GM21737 (cell line): ENCODE measurements around the gene RSPRY1.
"Not testable (repeated sequence)": the region's sequence is repeated elsewhere in the genome, so short reads cannot be mapped to it uniquely, and the experiment has no call there.

ENCODE experiments used
- ATAC-seq: cut with Tn5 transposase; IDR thresholded peaks from one replicate; pipeline ENCODE4 v1.9.1; 2021; ENCODE audit warnings: mild to moderate bottlenecking, moderate library complexity; ENCODE audit not compliant: unreplicated experiment

RSPRY1 gene

GRCh38 chr16:57185446-57185944, 634 bp upstream of the RSPRY1 start:
- peak; percentile 31 for ATAC-seq

- no peak for ATAC-seq
These were observed 1.0 kb downstream of the RSPRY1 start for GRCh38 chr16:57186872-57187854.

GRCh38 chr16:57187902-57188710, 2.0 kb downstream of the RSPRY1 start:
- ATAC-seq = not testable (repeated sequence)

- ATAC-seq = no peak
These were observed 2.5 kb downstream of the RSPRY1 start for GRCh38 chr16:57188711-57189002.

GRCh38 chr16:57189527-57189926, 3.4 kb downstream of the RSPRY1 start:
- ATAC-seq = not testable (repeated sequence)

- no peak for ATAC-seq
These were observed 4.0 kb downstream of the RSPRY1 start for GRCh38 chr16:57190136-57190535.

GRCh38 chr16:57191056-57191571, 5.0 kb downstream of the RSPRY1 start:
- ATAC-seq = no peak

GRCh38 chr16:57192146-57192545, 6.0 kb downstream of the RSPRY1 start:
- no peak for ATAC-seq

- no peak for ATAC-seq
These were observed 6.8 kb downstream of the RSPRY1 start for GRCh38 chr16:57192720-57193486.

- no peak for ATAC-seq
These were observed 8.4 kb downstream of the RSPRY1 start for GRCh38 chr16:57194512-57194911.

- no peak for ATAC-seq
These were observed 10.2 kb downstream of the RSPRY1 start for GRCh38 chr16:57196286-57196685.

- no peak for ATAC-seq
These were observed 10.6 kb downstream of the RSPRY1 start for GRCh38 chr16:57196753-57197152.

- ATAC-seq = not testable (repeated sequence)
These were observed 14.2 kb downstream of the RSPRY1 start for GRCh38 chr16:57200321-57200720.

- ATAC-seq = not testable (repeated sequence)
These were observed 14.8 kb downstream of the RSPRY1 start for GRCh38 chr16:57200926-57201325.

GRCh38 chr16:57202095-57202886, 16.2 kb downstream of the RSPRY1 start:
- no peak for ATAC-seq

- no peak for ATAC-seq
These were observed 17.3 kb downstream of the RSPRY1 start for GRCh38 chr16:57203451-57203850.

GRCh38 chr16:57204675-57205074, 18.5 kb downstream of the RSPRY1 start:
- ATAC-seq = no peak

- ATAC-seq = no peak
These were observed 22.8 kb downstream of the RSPRY1 start for GRCh38 chr16:57208926-57209325.

- no peak for ATAC-seq
These were observed 23.7 kb downstream of the RSPRY1 start for GRCh38 chr16:57209780-57210179.

- no peak for ATAC-seq
These were observed 27.3 kb downstream of the RSPRY1 start for GRCh38 chr16:57213462-57213861.
